ENCODE results near the gene NHLRC2. TPM values are rescaled to one million over a fixed set of nuclear protein-coding genes. Genes with fewer than 3 reads are reported as not detected.

Gene NHLRC2
- total and polyA plus RNA-seq, 12 donors: 6.7 to 98.0 (median 71.2) TPM

- peak overlapping the region in 1 of 10 donors; percentile 18 for H3K27ac ChIP-seq
- 81 to 86% methylated on average over 11 of the region's 11 CpGs for WGBS, 2 donors
- no peaks in the 10 kb centered on the region for H3K9me3 ChIP-seq
- peaks cover 0 to 45% (median 16%) of the 10 kb centered on the region in 9 donors for H3K4me1 ChIP-seq
- H3K27me3 ChIP-seq: no peaks in the 10 kb centered on the region
- H3K4me3 ChIP-seq: no peak overlapping the region
- H3K36me3 ChIP-seq: no peaks in the 10 kb centered on the region
- DNase-seq (no peak), ATAC-seq (no peak)
- no peak for TF ChIP-seq CTCF (IDR thresholded peaks at IDR 0.05)
- intact Hi-C loops (cut with DNase I): no loop called here
Measured at GRCh38 chr10:113960617-113961181, 106.2 kb downstream of the NHLRC2 start.

GRCh38 chr10:113961182-113962031 lies 106.9 kb downstream of the NHLRC2 start:
- DNase-seq (no peak), ATAC-seq (no peak)
- intact Hi-C loops (cut with DNase I): no loop called here
- Histone ChIP-seq H3K36me3 (no peaks in the 10 kb centered on the region), H3K4me3 (no peak overlapping the region), H3K27me3 (no peaks in the 10 kb centered on the region), H3K4me1 (peaks cover 0 to 49% (median 16%) of the 10 kb centered on the region in 9 donors), H3K27ac (peak overlapping the region in 1 of 10 donors; percentile 18), H3K9me3 (no peaks in the 10 kb centered on the region)
- TF ChIP-seq CTCF (IDR thresholded peaks at IDR 0.05): no peak
- WGBS, 2 donors: 83 to 93% methylated on average over 14 of the region's 14 CpGs

GRCh38 chr10:113965077-113965476 lies 110.6 kb downstream of the NHLRC2 start:
- ATAC-seq (no peak), DNase-seq (no peak)
- Histone ChIP-seq H3K27ac (no peak overlapping the region), H3K9me3 (no peaks in the 10 kb centered on the region), H3K27me3 (no peaks in the 10 kb centered on the region), H3K4me3 (no peak overlapping the region), H3K36me3 (no peaks in the 10 kb centered on the region), H3K4me1 (peaks cover 0 to 29% (median 0%) of the 10 kb centered on the region in 9 donors)
- TF ChIP-seq CTCF (IDR thresholded peaks at IDR 0.05): no peak
- intact Hi-C loops (cut with DNase I): no loop called here
- 46 to 48% methylated on average over 2 of the region's 2 CpGs for WGBS, 2 donors

GRCh38 chr10:113965683-113966082 lies 111.2 kb downstream of the NHLRC2 start:
- peaks cover 0 to 26% (median 0%) of the 10 kb centered on the region in 9 donors for H3K4me1 ChIP-seq
- H3K36me3 ChIP-seq: no peaks in the 10 kb centered on the region
- H3K27me3 ChIP-seq: no peaks in the 10 kb centered on the region
- 64 to 72% methylated on average over 5 of the region's 5 CpGs for WGBS, 2 donors
- H3K9me3 ChIP-seq: no peaks in the 10 kb centered on the region
- H3K27ac ChIP-seq: no peak overlapping the region
- intact Hi-C loops (cut with DNase I): no loop called here
- no peak for DNase-seq
- no peak for TF ChIP-seq CTCF (IDR thresholded peaks at IDR 0.05)
- ATAC-seq: peak in 1 of 8 donors; percentile 35
- no peak overlapping the region for H3K4me3 ChIP-seq

Other genes starting within 250 kb of the NHLRC2 start
- gene NRAP, start 190.6 kb upstream of the NHLRC2 start, total RNA-seq: 1,000 to 10,000 TPM in 6 of 10 donors, 100 to 1,000 TPM in 4; 633 to 1,999 (median 1,413) TPM
- gene NRAP, start 190.6 kb upstream of the NHLRC2 start, polyA plus RNA-seq: 100 to 1,000 TPM; 168 to 226 TPM
- gene CASP7, start 174.7 kb upstream of the NHLRC2 start, total RNA-seq: 10 to 100 TPM in 4 of 10 donors, 1 to 10 TPM in 6; 5.7 to 22.3 (median 7.8) TPM
- gene CASP7, start 174.7 kb upstream of the NHLRC2 start, polyA plus RNA-seq: 10 to 100 TPM in 1 of 2 donors, 1 to 10 TPM in 1; 5.6 to 12.2 TPM
- not detected for gene PLEKHS1, start 103.0 kb upstream of the NHLRC2 start, total RNA-seq
- under 1 TPM in 1 of 2 donors, not detected in 1; 0.01 TPM for gene PLEKHS1, start 103.0 kb upstream of the NHLRC2 start, polyA plus RNA-seq
- gene DCLRE1A, start 579 bp upstream of the NHLRC2 start, total RNA-seq: 1 to 10 TPM; 4.6 to 7.5 (median 5.7) TPM
- gene DCLRE1A, start 579 bp upstream of the NHLRC2 start, polyA plus RNA-seq: 1 to 10 TPM; 3.3 to 3.9 TPM
- 10 to 100 TPM; 24.4 to 98.7 (median 40.6) TPM for gene ADRB1, start 189.2 kb downstream of the NHLRC2 start, total RNA-seq
- 10 to 100 TPM in 1 of 2 donors, 1 to 10 TPM in 1; 4.7 to 28.5 TPM for gene ADRB1, start 189.2 kb downstream of the NHLRC2 start, polyA plus RNA-seq

Measured in heart right ventricle (tissue), 16 donors.